ENCODE results near the gene GEMIN8. TPM values are rescaled to one million over a fixed set of nuclear protein-coding genes. Genes with fewer than 3 reads are reported as not detected.

GEMIN8 gene, protein sequence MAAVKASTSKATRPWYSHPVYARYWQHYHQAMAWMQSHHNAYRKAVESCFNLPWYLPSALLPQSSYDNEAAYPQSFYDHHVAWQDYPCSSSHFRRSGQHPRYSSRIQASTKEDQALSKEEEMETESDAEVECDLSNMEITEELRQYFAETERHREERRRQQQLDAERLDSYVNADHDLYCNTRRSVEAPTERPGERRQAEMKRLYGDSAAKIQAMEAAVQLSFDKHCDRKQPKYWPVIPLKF
- 10 to 100 TPM; 14.4 to 15.0 TPM for polyA plus RNA-seq

GRCh38 chrX:14029425-14030173, at the start of gene GEMIN8:
GEMIN8 (minus strand) TSS chrX:14029892; CDS start chrX:14021478, 8,414 bp downstream.
- Histone ChIP-seq H3K27me3 (ENCODE audit: control insufficient read depth in 1 of 2, insufficient read depth in 2 of 2, low read length in 2 of 2) (no peaks in the 10 kb centered on the region), H3K4me3 (ENCODE audit: low read depth in 1 of 2, low read length in 2 of 2) (peak within 1 kb of the TSS; percentile 80 to 84), H3K36me3 (ENCODE audit: control insufficient read depth in 2 of 2, insufficient read depth in 2 of 2, low read length in 1 of 2) (no peaks in the 10 kb centered on the region), H3K9me3 (ENCODE audit: control insufficient read depth in 2 of 2, insufficient read depth in 1 of 2, low read depth in 1 of 2, low read length in 1 of 2) (no peaks in the 10 kb centered on the region), H3K27ac (ENCODE audit: low read depth in 2 of 2, low read length in 1 of 2) (peak within 1 kb of the TSS; percentile 89 to 91), H3K4me1 (ENCODE audit: control insufficient read depth in 2 of 2, insufficient read depth in 2 of 2, low read length in 1 of 2) (peaks cover 0 to 3% of the 10 kb centered on the region in 2 donors)
- WGBS, 2 donors = 0 to 3% methylated on average over 53 to 67 of the region's 67 CpGs

DNA sequence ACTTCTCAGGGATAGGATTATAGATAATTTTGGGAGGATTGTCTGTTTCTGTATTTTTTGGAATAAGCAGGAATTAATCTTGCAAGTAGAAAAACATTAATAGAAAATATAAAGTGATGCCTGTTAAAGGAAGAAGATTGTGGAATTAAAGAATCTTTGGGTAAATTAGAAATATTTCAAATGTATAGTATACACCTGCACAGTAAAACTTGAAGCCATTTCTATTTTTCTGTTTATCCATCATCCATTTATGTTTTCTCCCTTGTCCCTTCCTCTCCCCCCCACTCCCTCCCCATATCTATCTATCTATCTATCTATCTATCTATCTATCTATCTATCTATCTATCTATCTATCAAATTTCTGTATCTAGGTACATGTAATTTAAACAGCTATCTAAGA, 46.9 kb upstream of the GEMIN8 start:
- Histone ChIP-seq H3K27ac (ENCODE audit: low read depth in 2 of 2, low read length in 1 of 2) (no peak overlapping the region), H3K9me3 (ENCODE audit: control insufficient read depth in 2 of 2, insufficient read depth in 1 of 2, low read depth in 1 of 2, low read length in 1 of 2) (no peaks in the 10 kb centered on the region), H3K4me3 (ENCODE audit: low read depth in 1 of 2, low read length in 2 of 2) (no peak overlapping the region), H3K36me3 (ENCODE audit: control insufficient read depth in 2 of 2, insufficient read depth in 2 of 2, low read length in 1 of 2) (no peaks in the 10 kb centered on the region), H3K4me1 (ENCODE audit: control insufficient read depth in 2 of 2, insufficient read depth in 2 of 2, low read length in 1 of 2) (no peaks in the 10 kb centered on the region), H3K27me3 (ENCODE audit: control insufficient read depth in 1 of 2, insufficient read depth in 2 of 2, low read length in 2 of 2) (no peaks in the 10 kb centered on the region)

DNA sequence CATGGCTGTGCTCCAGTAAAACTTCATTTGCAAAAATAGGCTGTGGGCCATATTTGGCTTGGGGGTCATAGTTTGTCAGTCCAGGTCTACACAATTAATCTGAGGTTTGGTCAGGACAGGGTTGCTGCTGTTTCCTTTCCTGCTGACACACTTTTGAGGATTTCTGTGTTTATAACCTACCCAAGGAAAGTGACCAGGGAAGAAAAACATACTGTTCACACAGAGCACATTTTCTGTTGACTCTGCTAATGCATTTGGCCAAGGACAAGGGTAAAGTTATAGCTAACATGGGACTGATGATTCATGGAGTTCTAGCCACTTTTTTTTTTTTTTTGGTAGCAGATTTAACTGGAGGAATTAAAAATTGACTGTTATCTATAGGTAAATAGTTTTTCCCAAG, 43.9 kb upstream of the GEMIN8 start:
- Histone ChIP-seq H3K9me3 (ENCODE audit: control insufficient read depth in 2 of 2, insufficient read depth in 1 of 2, low read depth in 1 of 2, low read length in 1 of 2) (no peaks in the 10 kb centered on the region), H3K36me3 (ENCODE audit: control insufficient read depth in 2 of 2, insufficient read depth in 2 of 2, low read length in 1 of 2) (no peaks in the 10 kb centered on the region), H3K27ac (ENCODE audit: low read depth in 2 of 2, low read length in 1 of 2) (no peak overlapping the region), H3K4me3 (ENCODE audit: low read depth in 1 of 2, low read length in 2 of 2) (no peak overlapping the region), H3K27me3 (ENCODE audit: control insufficient read depth in 1 of 2, insufficient read depth in 2 of 2, low read length in 2 of 2) (no peaks in the 10 kb centered on the region), H3K4me1 (ENCODE audit: control insufficient read depth in 2 of 2, insufficient read depth in 2 of 2, low read length in 1 of 2) (no peaks in the 10 kb centered on the region)

GRCh38 chrX:14073071-14073470, 43.4 kb upstream of the GEMIN8 start:
- Histone ChIP-seq H3K4me3 (ENCODE audit: low read depth in 1 of 2, low read length in 2 of 2) (no peak overlapping the region), H3K9me3 (ENCODE audit: control insufficient read depth in 2 of 2, insufficient read depth in 1 of 2, low read depth in 1 of 2, low read length in 1 of 2) (no peaks in the 10 kb centered on the region), H3K36me3 (ENCODE audit: control insufficient read depth in 2 of 2, insufficient read depth in 2 of 2, low read length in 1 of 2) (no peaks in the 10 kb centered on the region), H3K27ac (ENCODE audit: low read depth in 2 of 2, low read length in 1 of 2) (no peak overlapping the region), H3K4me1 (ENCODE audit: control insufficient read depth in 2 of 2, insufficient read depth in 2 of 2, low read length in 1 of 2) (no peaks in the 10 kb centered on the region), H3K27me3 (ENCODE audit: control insufficient read depth in 1 of 2, insufficient read depth in 2 of 2, low read length in 2 of 2) (no peaks in the 10 kb centered on the region)
- WGBS, 2 donors = 17 to 31% methylated on average over 1 of the region's 1 CpG

GRCh38 chrX:14065800-14066199, 36.1 kb upstream of the GEMIN8 start:
- H3K4me1 ChIP-seq (ENCODE audit: control insufficient read depth in 2 of 2, insufficient read depth in 2 of 2, low read length in 1 of 2) = no peaks in the 10 kb centered on the region
- no peaks in the 10 kb centered on the region for H3K9me3 ChIP-seq (ENCODE audit: control insufficient read depth in 2 of 2, insufficient read depth in 1 of 2, low read depth in 1 of 2, low read length in 1 of 2)
- H3K27ac ChIP-seq (ENCODE audit: low read depth in 2 of 2, low read length in 1 of 2) = no peak overlapping the region
- H3K4me3 ChIP-seq (ENCODE audit: low read depth in 1 of 2, low read length in 2 of 2) = no peak overlapping the region
- WGBS, 2 donors = 83 to 95% methylated on average over 16 to 21 of the region's 21 CpGs
- no peaks in the 10 kb centered on the region for H3K36me3 ChIP-seq (ENCODE audit: control insufficient read depth in 2 of 2, insufficient read depth in 2 of 2, low read length in 1 of 2)
- H3K27me3 ChIP-seq (ENCODE audit: control insufficient read depth in 1 of 2, insufficient read depth in 2 of 2, low read length in 2 of 2) = peaks cover 0 to 3% of the 10 kb centered on the region in 2 donors

DNA sequence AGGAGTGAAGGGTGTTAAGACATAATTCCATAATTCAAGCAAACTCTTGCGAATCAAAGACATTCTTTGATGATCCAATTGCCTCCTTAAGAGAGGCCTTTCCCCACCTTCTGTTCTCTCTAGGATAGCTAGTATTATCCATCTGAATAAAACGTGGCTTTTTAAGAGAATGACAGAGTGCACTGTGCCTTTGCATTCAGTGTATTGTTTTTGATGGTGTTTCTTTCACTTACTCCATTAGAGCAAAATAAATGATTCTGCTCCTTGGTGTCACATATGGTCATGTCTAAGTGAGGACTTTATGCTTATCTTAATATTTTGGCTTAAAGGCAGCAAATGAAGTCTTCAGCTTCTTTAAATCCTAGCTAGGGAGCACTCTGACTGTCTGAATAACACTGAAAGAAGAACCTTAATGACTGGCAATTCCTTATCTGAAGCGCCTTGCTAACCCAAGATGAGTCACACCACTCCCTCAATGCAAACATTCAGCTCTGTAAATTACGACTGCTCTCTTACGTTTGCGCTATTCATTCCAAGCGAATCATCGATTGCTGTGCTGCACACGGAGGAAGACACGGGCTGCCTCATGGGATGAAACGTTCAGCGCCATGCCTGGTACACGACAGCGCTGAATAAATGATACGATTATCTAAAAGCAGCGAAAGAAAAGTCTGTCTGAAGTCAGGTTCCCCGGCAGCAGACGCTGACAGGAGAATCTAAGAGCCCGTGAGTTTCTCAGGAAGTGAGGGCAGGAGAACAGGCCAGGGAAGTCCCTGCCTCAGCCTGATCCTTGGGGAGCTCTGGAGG, 35.1 kb upstream of the GEMIN8 start:
- Histone ChIP-seq H3K4me3 (ENCODE audit: low read depth in 1 of 2, low read length in 2 of 2) (no peak overlapping the region), H3K4me1 (ENCODE audit: control insufficient read depth in 2 of 2, insufficient read depth in 2 of 2, low read length in 1 of 2) (no peaks in the 10 kb centered on the region), H3K36me3 (ENCODE audit: control insufficient read depth in 2 of 2, insufficient read depth in 2 of 2, low read length in 1 of 2) (no peaks in the 10 kb centered on the region), H3K27me3 (ENCODE audit: control insufficient read depth in 1 of 2, insufficient read depth in 2 of 2, low read length in 2 of 2) (peaks cover 0 to 4% of the 10 kb centered on the region in 2 donors), H3K9me3 (ENCODE audit: control insufficient read depth in 2 of 2, insufficient read depth in 1 of 2, low read depth in 1 of 2, low read length in 1 of 2) (no peaks in the 10 kb centered on the region), H3K27ac (ENCODE audit: low read depth in 2 of 2, low read length in 1 of 2) (no peak overlapping the region)
- WGBS, 2 donors = 73 to 84% methylated on average over 19 of the region's 19 CpGs

DNA sequence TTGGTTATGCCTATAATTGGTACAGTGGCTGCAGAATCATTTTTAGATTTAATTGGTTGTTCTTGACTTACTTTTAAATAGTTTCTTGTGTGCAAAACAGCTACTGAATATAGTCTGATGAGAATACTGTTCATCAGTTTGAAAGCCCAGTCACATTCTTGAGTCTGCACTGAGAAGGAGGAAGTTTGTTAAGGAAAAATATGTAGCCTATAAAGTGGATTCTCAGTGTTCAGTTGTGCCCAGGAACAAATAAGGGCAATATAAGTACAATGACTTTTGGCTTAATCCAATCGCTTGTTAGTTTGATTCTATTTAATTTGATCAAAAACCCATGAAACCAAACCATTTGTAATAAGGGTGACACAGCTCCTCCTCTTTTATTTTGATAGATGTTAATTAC, 32.8 kb upstream of the GEMIN8 start:
- Histone ChIP-seq H3K27ac (ENCODE audit: low read depth in 2 of 2, low read length in 1 of 2) (no peak overlapping the region), H3K4me3 (ENCODE audit: low read depth in 1 of 2, low read length in 2 of 2) (no peak overlapping the region), H3K27me3 (ENCODE audit: control insufficient read depth in 1 of 2, insufficient read depth in 2 of 2, low read length in 2 of 2) (peaks cover 0 to 7% of the 10 kb centered on the region in 2 donors), H3K9me3 (ENCODE audit: control insufficient read depth in 2 of 2, insufficient read depth in 1 of 2, low read depth in 1 of 2, low read length in 1 of 2) (no peaks in the 10 kb centered on the region), H3K4me1 (ENCODE audit: control insufficient read depth in 2 of 2, insufficient read depth in 2 of 2, low read length in 1 of 2) (no peaks in the 10 kb centered on the region), H3K36me3 (ENCODE audit: control insufficient read depth in 2 of 2, insufficient read depth in 2 of 2, low read length in 1 of 2) (no peaks in the 10 kb centered on the region)
- 92 to 100% methylated on average over 1 of the region's 1 CpG for WGBS, 2 donors

DNA sequence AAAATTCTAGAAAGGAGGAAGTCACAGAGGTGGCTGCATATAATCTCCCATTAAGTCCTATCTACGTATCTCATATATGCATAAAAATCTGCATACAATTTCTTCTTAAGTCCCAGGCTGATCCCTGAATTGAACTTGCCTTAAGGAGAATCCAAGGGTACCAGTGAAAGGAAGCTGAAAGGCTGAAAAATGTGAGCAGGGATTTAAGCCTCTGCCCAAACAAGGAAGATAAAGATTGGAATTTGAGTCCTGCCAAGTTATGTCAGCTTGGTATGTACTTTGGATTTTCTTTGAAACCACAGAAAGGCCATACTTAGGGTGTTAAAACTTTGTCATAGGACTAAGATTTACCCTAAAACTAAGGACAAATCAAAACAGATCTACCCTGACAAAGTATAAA, 26.5 kb upstream of the GEMIN8 start:
- peaks cover 0 to 12% of the 10 kb centered on the region in 2 donors for H3K27me3 ChIP-seq (ENCODE audit: control insufficient read depth in 1 of 2, insufficient read depth in 2 of 2, low read length in 2 of 2)
- H3K36me3 ChIP-seq (ENCODE audit: control insufficient read depth in 2 of 2, insufficient read depth in 2 of 2, low read length in 1 of 2) = no peaks in the 10 kb centered on the region
- no peak overlapping the region for H3K27ac ChIP-seq (ENCODE audit: low read depth in 2 of 2, low read length in 1 of 2)
- no peak overlapping the region for H3K4me3 ChIP-seq (ENCODE audit: low read depth in 1 of 2, low read length in 2 of 2)
- WGBS, 2 donors = 39 to 48% methylated on average over 1 of the region's 1 CpG
- no peaks in the 10 kb centered on the region for H3K9me3 ChIP-seq (ENCODE audit: control insufficient read depth in 2 of 2, insufficient read depth in 1 of 2, low read depth in 1 of 2, low read length in 1 of 2)
- no peaks in the 10 kb centered on the region for H3K4me1 ChIP-seq (ENCODE audit: control insufficient read depth in 2 of 2, insufficient read depth in 2 of 2, low read length in 1 of 2)

GRCh38 chrX:14051416-14051815, 21.7 kb upstream of the GEMIN8 start:
- Histone ChIP-seq H3K9me3 (ENCODE audit: control insufficient read depth in 2 of 2, insufficient read depth in 1 of 2, low read depth in 1 of 2, low read length in 1 of 2) (no peaks in the 10 kb centered on the region), H3K27me3 (ENCODE audit: control insufficient read depth in 1 of 2, insufficient read depth in 2 of 2, low read length in 2 of 2) (peaks cover 0 to 8% of the 10 kb centered on the region in 2 donors), H3K4me3 (ENCODE audit: low read depth in 1 of 2, low read length in 2 of 2) (no peak overlapping the region), H3K4me1 (ENCODE audit: control insufficient read depth in 2 of 2, insufficient read depth in 2 of 2, low read length in 1 of 2) (no peaks in the 10 kb centered on the region), H3K36me3 (ENCODE audit: control insufficient read depth in 2 of 2, insufficient read depth in 2 of 2, low read length in 1 of 2) (no peaks in the 10 kb centered on the region), H3K27ac (ENCODE audit: low read depth in 2 of 2, low read length in 1 of 2) (no peak overlapping the region)
- WGBS, 2 donors = 67 to 73% methylated on average over 5 of the region's 5 CpGs

Measured in esophagus (tissue), 2 donors.